Vagina (tissue), 2 donors: ENCODE measurements around the gene MSRB1.

ENCODE experiments used
- POLR2A ChIP-seq, 2 donors: fragments of 450-650 bp; IDR thresholded peaks; one replicate each; pipeline ENCODE4 v1.6.1; 2017; ENCODE audit warnings: antibody characterized with exemption in 2 of 2, mild to moderate bottlenecking in 2 of 2, moderate library complexity in 2 of 2
- TF ChIP-seq, protein P1 (sequence below), 3 experiments: fragments of 450-650 bp in 2 of 3; fragments of 200-600 bp in 1 of 3; sonication (generic) in 1 of 3; IDR thresholded peaks; one replicate each; pipeline ENCODE4 v1.5.1; 2017 to 2019; ENCODE audit warnings: antibody characterized with exemption in 3 of 3, mild to moderate bottlenecking in 2 of 3, moderate library complexity in 2 of 3

DNA sequence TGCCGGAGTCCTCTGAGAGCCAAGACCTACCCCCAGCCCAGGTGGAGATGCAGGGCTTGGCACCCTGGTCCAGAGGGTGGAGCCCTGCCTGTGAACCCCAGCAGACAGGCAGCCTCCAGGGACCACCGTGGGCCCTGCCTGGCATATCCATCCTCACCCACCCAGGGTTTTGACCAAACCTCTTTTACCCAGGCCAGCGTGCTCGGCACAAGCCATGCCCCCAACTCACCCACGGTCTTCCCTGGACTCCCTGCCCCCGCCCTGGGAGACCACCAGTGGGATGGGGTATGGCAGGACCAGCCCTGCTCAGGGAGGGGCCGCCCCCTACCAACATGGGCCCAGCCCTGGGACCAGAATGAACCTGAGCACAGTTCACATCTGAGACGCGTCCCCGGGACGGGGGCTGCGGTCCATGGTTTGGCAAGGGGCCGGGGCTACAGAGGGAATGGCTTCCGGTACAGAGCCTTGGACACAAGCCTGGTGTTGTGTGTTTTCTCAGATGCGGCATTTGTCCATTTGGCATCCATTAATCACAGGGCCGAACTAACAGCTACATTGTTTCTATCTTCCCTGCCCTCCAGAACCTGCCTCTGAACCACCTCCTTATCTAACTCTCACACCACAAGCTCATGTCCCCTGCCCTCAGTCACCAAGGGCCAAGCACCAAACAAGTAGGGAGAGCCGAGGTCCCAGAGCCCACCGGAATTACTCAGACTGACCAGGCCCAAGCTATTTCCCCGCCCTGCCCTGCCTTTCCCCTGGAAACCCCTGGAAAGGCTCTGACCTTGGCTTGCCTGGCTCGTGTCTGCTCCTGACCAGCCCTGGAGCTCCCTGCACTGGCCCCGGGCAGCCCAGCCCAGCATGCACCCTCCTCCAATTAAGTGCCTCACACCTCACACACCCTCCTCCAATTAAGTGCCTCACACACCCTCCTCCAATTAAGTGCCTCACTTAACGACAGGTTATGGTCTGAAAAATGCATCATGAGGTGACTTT lies 38.9 kb downstream of the MSRB1 start:
- TF ChIP-seq, protein P1, sequence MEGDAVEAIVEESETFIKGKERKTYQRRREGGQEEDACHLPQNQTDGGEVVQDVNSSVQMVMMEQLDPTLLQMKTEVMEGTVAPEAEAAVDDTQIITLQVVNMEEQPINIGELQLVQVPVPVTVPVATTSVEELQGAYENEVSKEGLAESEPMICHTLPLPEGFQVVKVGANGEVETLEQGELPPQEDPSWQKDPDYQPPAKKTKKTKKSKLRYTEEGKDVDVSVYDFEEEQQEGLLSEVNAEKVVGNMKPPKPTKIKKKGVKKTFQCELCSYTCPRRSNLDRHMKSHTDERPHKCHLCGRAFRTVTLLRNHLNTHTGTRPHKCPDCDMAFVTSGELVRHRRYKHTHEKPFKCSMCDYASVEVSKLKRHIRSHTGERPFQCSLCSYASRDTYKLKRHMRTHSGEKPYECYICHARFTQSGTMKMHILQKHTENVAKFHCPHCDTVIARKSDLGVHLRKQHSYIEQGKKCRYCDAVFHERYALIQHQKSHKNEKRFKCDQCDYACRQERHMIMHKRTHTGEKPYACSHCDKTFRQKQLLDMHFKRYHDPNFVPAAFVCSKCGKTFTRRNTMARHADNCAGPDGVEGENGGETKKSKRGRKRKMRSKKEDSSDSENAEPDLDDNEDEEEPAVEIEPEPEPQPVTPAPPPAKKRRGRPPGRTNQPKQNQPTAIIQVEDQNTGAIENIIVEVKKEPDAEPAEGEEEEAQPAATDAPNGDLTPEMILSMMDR (IDR thresholded peaks at IDR 0.05): no peak
- no peak for TF ChIP-seq POLR2A (IDR thresholded peaks at IDR 0.05)
